Naive thymus-derived CD8-positive, alpha-beta T cell (primary cell): ENCODE measurements around the gene AMOTL1. TPM values are rescaled to one million over a fixed set of nuclear protein-coding genes. Genes with fewer than 3 reads are reported as not detected.
"Not testable (repeated sequence)": the region's sequence is repeated elsewhere in the genome, so short reads cannot be mapped to it uniquely, and the experiment has no call there.

Experiments
- ATAC-seq, 2 donors: fragments of 150-1000 bp; cut with Tn5 transposase in 1 of 2; sonication (Bioruptor Pico), chemical (Tn5 transposase) in 1 of 2; 1 replicate in 1 of 2; 2 replicates in 1 of 2; pipeline ENCODE4 v1.10.0; 2021; ENCODE audit warnings: mild to moderate bottlenecking in 2 of 2, moderate library complexity in 2 of 2
- POLR2A ChIA-PET: fragments of 350-600 bp; sonication (Branson Sonifier 250); formaldehyde crosslinking; loops from one replicate; lab custom pipeline; 2021; ENCODE audit warnings: antibody characterized with exemption; lab: Charles Lee
- DNase-seq, 10 donors: peaks; one replicate each; pipeline versions ENCODE4 v3.0.0 to v3.0.0-alpha.2; 2020 to 2022
- H3K27ac Mint-ChIP-seq, 10 donors: one replicate each; pipeline ENCODE4 v1.8.0; 2020 to 2022; ENCODE audit warnings: mild to moderate bottlenecking in 10 of 10, mixed read lengths in 10 of 10, moderate library complexity in 4 of 10, inconsistent platforms in 1 of 10
- H3K27me3 Mint-ChIP-seq, 5 donors: one replicate each; pipeline ENCODE4 v1.8.0; 2021 to 2022; ENCODE audit warnings: mixed read lengths in 5 of 5
- H3K36me3 Mint-ChIP-seq, 3 donors: one replicate each; pipeline ENCODE4 v1.8.0; 2020 to 2022; ENCODE audit warnings: mixed read lengths in 3 of 3, mild to moderate bottlenecking in 2 of 3, inconsistent platforms in 1 of 3
- H3K4me1 Mint-ChIP-seq, 4 donors: one replicate each; pipeline ENCODE4 v1.8.0; 2021 to 2022; ENCODE audit warnings: mixed read lengths in 4 of 4
- H3K4me3 Mint-ChIP-seq, 10 donors: one replicate each; pipeline ENCODE4 v1.8.0; 2020 to 2022; ENCODE audit warnings: mild to moderate bottlenecking in 10 of 10, mixed read lengths in 10 of 10, moderate library complexity in 6 of 10, inconsistent platforms in 1 of 10
- H3K9me3 Mint-ChIP-seq, 9 donors: one replicate each; pipeline ENCODE4 v1.8.0; 2020 to 2022; ENCODE audit warnings: mixed read lengths in 9 of 9, mild to moderate bottlenecking in 3 of 9, inconsistent platforms in 1 of 9, moderate library complexity in 1 of 9
- polyA plus RNA-seq, 3 donors: library from polyadenylated mRNA; unstranded; fragments of 300-500 nt; fragmentation: Illumina TruSeq; gene quantifications; one replicate each; pipeline ENCODE4 v1.2.3, GENCODE V29; 2021
- total RNA-seq, 8 experiments: library from RNA in 2 of 8; stranded (reverse) in 2 of 8; gene quantifications; one replicate each; pipeline ENCODE4 v1.2.3 and lab custom pipeline; 2021 to 2026

Gene AMOTL1
- total and polyA plus RNA-seq, 5 experiments from 2014 or later = 0.03 to 0.10 (median 0.08) TPM; not detected in 1

DNA sequence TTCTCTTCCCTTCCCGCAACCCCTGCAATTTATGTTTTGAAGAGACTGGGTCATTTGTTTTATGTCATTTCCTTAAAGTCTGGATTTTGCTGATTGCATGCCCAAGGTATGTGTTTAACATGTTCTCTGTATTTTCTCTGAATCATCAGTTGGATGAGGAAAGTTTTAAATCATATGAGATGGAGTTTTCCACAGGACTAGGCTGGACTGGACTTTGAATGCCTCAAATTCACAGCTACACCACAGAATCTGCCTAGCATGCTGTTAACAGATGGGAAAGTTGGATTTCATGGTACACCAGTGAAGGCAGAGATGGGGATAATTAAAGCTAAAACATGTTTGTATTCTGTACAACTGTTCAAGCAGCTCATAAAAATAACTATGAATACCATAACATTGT is 142.6 kb downstream of the AMOTL1 start:
- POLR2A ChIA-PET = no interaction called here
- peaks cover 0 to 2% (median 0%) of the 10 kb centered on the region in 4 donors for H3K4me1 Mint-ChIP-seq
- no peak overlapping the region for H3K4me3 Mint-ChIP-seq
- H3K27ac Mint-ChIP-seq = no peak overlapping the region
- peaks cover 0 to 2% (median 0%) of the 10 kb centered on the region in 5 donors for H3K27me3 Mint-ChIP-seq
- DNase-seq (no peak), ATAC-seq (no peak)
- H3K36me3 Mint-ChIP-seq = peaks cover 0 to 5% (median 2%) of the 10 kb centered on the region in 3 donors
- peaks cover 0 to 6% (median 2%) of the 10 kb centered on the region in 9 donors for H3K9me3 Mint-ChIP-seq

DNA sequence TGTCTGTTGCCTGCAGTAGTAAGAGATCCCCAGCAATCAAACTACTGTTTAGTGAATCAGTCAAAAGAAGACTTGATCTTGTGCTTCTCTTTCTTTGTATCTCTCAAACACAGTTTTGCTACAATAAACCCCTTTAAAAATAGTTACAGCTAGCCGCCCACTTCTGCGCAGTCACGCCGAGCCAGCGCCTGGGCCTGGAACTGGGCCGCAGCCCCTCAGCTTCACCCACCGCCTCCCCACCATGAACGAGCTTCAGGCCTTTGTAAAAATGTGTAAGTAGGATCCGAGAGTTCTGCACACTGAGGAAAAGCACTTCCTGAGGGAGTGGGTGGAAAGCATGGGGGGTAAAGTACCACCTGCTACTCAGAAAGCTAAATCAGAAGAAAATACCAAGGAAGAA is 144.7 kb downstream of the AMOTL1 start:
- POLR2A ChIA-PET = no interaction called here
- peaks cover 0 to 2% (median 0%) of the 10 kb centered on the region in 3 donors for H3K36me3 Mint-ChIP-seq
- peaks cover 0 to 2% (median 0%) of the 10 kb centered on the region in 5 donors for H3K27me3 Mint-ChIP-seq
- H3K27ac Mint-ChIP-seq = no peak overlapping the region
- ATAC-seq (no peak), DNase-seq (no peak)
- H3K4me1 Mint-ChIP-seq = peaks cover 0 to 2% (median 0%) of the 10 kb centered on the region in 4 donors
- no peaks in the 10 kb centered on the region for H3K9me3 Mint-ChIP-seq
- no peak overlapping the region for H3K4me3 Mint-ChIP-seq

DNA sequence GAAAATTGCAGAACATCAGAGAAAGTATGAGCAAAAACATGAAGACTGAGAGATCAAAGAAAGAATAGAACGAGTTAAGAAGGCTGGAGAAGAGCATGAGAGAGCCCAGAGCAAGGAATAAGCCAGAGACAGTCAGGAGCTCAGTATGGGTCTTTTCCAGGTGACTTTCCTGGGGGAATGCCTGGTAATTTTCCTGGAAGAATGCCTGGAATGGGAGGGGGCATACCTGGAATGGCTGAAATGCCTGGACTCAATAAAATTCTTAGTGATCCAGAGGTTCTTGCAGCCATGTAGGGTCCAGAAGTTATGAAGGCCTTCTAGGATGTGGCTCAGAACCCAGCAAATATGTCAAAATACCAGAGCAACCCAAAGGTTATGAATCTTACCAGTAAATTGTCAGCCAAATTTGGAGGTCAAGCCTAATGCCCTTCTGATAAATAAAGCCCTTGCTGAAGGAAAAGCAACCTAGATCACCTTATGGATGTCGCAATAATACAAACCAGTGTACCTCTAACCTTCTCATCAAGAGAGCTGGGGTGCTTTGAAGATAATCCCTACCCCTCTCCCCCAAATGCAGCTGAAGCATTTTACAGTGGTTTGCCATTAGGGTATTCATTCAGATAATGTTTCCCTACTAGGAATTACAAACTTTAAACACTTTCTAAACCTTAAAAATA is 145.7 kb downstream of the AMOTL1 start:
- DNase-seq, POLR2A ChIA-PET, H3K27me3 Mint-ChIP-seq, ATAC-seq, H3K4me3 Mint-ChIP-seq, H3K27ac Mint-ChIP-seq, H3K4me1 Mint-ChIP-seq, H3K36me3 Mint-ChIP-seq, H3K9me3 Mint-ChIP-seq: not testable (repeated sequence)

DNA sequence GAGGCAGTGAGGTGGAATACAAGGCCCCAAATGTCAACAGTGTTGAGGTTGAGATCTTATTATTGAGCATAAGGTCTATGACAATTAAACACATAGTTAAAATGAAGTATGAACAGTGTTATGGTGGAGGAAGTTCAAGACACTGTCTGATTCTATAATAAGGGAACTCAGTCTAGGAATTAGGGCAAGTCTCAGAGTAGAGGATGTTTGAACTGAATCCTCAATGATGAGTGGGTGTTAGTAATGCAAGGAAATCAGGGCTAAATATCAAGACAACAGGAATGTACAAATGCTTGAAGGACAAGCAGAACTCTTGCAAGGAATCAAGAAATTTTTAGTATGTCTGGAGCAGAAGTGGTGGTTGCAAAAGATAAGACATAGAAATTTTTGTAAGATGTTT is 152.2 kb downstream of the AMOTL1 start:
- Mint-ChIP-seq H3K4me1 (peaks cover 21 to 33% (median 27%) of the 10 kb centered on the region in 4 donors), H3K9me3 (peaks cover 0 to 6% (median 0%) of the 10 kb centered on the region in 9 donors), H3K36me3 (peaks cover 0 to 2% (median 0%) of the 10 kb centered on the region in 3 donors), H3K27me3 (no peaks in the 10 kb centered on the region), H3K27ac (peak overlapping the region in 2 of 10 donors; percentile 28 to 60), H3K4me3 (peak overlapping the region in 1 of 10 donors; percentile 6)
- ATAC-seq (no peak), DNase-seq (no peak)
- POLR2A ChIA-PET = no interaction called here

DNA sequence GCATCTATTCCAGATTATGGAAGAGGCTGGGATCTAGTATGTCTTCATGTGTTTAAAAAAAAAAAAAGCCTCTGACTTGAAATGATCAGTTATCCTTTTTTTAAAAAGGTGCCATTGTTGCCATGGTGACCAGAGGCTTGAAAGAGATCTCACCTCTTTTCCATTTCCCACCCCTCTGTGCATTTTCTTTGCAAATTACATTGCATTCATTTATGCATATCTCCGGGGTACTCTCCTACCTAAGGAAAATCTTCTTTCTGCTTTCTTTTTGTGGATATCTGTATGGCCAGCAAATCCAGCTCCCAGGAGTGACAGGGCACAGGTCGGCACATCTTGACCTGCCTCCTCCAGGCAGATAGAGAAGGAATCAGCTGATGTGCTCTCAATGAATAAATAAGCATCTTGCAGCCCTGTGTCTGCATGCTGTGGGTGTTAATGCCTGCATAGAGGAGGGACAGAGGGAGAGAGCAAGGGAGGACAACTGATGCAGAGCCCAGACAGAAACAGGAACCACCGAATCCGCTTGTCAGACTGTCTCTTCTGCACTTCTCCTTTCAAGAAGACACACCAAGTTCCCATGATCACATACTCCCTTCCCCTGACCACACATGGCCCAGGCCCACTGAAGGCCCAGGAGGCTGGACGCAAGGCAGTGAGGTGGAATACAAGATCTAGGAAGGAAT is 154.3 kb downstream of the AMOTL1 start:
- H3K27ac Mint-ChIP-seq = no peak overlapping the region
- peaks cover 35 to 49% (median 46%) of the 10 kb centered on the region in 4 donors for H3K4me1 Mint-ChIP-seq
- POLR2A ChIA-PET = interaction anchor here (3.9 kb wide), 1 partner anchor 51 kb away, joined by 25 read pairs; the partner anchor contains the start of genes CWC15 and KDM4D

DNA sequence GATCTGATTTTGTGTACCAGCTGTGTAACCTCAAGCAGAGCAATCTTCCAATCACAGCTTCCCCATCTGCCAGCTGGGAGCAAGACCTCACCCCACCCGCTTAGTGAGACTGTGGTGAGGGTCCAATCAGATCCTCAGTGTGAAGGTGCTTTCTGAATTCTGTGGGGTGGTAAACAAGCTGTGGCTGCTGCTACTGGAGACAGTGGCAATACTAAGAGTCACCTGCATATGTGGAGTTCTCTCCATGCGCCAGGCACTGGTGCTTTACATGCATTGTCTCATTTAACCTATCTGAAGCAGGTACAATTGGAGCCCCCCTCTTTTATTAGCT is 154.8 kb downstream of the AMOTL1 start:
- H3K36me3 Mint-ChIP-seq = peaks cover 0 to 2% (median 0%) of the 10 kb centered on the region in 3 donors
- H3K4me1 Mint-ChIP-seq = peaks cover 35 to 50% (median 46%) of the 10 kb centered on the region in 4 donors
- H3K9me3 Mint-ChIP-seq = peaks cover 0 to 9% (median 0%) of the 10 kb centered on the region in 9 donors
- no peak overlapping the region for H3K4me3 Mint-ChIP-seq
- POLR2A ChIA-PET = interaction anchor here (3.9 kb wide), 1 partner anchor 50 kb away, joined by 25 read pairs; the partner anchor contains the start of genes CWC15 and KDM4D
- ATAC-seq = no peak
- no peak for DNase-seq
- peak overlapping the region in 2 of 10 donors; percentile 44 to 97 for H3K27ac Mint-ChIP-seq
- H3K27me3 Mint-ChIP-seq = no peaks in the 10 kb centered on the region

More for the DNA sequence above, 154.3 kb downstream of the AMOTL1 start:
- ATAC-seq = no peak
- peaks cover 0 to 9% (median 0%) of the 10 kb centered on the region in 9 donors for H3K9me3 Mint-ChIP-seq
- no peak for DNase-seq
- H3K4me3 Mint-ChIP-seq = no peak overlapping the region
- no peaks in the 10 kb centered on the region for H3K27me3 Mint-ChIP-seq
- H3K36me3 Mint-ChIP-seq = peaks cover 0 to 2% (median 0%) of the 10 kb centered on the region in 3 donors

DNA sequence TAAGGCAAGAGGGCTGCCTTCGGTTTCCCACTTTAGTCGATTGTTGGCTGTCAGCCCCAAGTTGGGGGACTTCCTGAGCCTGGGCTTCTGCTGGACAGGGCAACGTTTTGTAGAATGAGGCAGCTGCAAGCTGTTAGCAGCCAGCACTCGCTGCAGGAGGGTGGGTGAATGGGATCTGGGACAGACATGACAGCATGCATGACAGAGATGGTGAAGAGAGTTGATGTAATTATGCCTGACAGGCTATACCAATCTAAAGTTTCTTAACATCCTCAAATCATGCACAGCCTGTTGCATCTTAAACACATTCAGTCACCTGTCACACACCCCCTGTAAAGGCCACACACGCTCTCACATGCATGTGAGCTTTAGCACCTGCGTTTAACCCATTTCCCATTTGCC is 156.0 kb downstream of the AMOTL1 start:
- Mint-ChIP-seq H3K4me1 (peaks cover 43 to 60% (median 57%) of the 10 kb centered on the region in 4 donors), H3K36me3 (peaks cover 0 to 2% (median 0%) of the 10 kb centered on the region in 3 donors), H3K4me3 (peak overlapping the region in 9 of 10 donors; percentile 16 to 76 (median 71)), H3K27ac (peak overlapping the region; percentile 86 to 97 (median 92)), H3K9me3 (peaks cover 0 to 9% (median 0%) of the 10 kb centered on the region in 9 donors), H3K27me3 (no peaks in the 10 kb centered on the region)
- DNase-seq = no peak
- POLR2A ChIA-PET = interaction anchor here (0.8 to 3.9 kb wide), 8 partner anchors 10 to 865 kb away, joined by 3 to 25 read pairs (median 4); partner anchors contain the start of genes CWC15, ENDOD1, FAM76B and KDM4D
- ATAC-seq = peak; percentile 42 to 49

DNA sequence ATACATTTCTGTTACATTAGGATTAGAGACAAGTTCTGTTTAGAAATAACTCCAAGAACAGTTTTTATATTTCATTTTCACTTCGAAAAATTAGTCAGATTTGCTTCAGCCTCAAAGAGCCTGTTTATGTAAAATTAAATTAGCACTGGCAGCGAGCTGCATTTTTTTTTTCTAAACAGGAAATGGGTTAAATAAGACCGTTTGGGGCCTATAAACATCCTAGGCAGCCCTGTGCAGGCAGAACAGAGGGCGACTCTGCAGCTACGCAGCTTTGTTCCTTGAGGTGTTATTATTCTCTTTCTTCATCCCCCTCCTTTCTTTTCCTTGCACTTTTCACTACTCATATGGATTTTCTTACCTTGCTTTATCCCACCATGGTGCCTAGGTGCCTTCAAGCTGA is 156.5 kb downstream of the AMOTL1 start:
- Mint-ChIP-seq H3K27me3 (no peaks in the 10 kb centered on the region), H3K4me3 (peak overlapping the region; percentile 43 to 76 (median 72)), H3K27ac (peak overlapping the region; percentile 86 to 97 (median 92)), H3K9me3 (peaks cover 0 to 9% (median 0%) of the 10 kb centered on the region in 9 donors), H3K4me1 (peaks cover 43 to 61% (median 57%) of the 10 kb centered on the region in 4 donors), H3K36me3 (peaks cover 0 to 2% (median 0%) of the 10 kb centered on the region in 3 donors)
- peak in 4 of 10 donors; percentile 22 to 55 (median 40) for DNase-seq
- ATAC-seq = peak; percentile 82 to 88
- POLR2A ChIA-PET = interaction anchor here (0.8 to 3.9 kb wide), 10 partner anchors 9 to 865 kb away, joined by 3 to 25 read pairs (median 4); partner anchors contain the start of genes CWC15, ENDOD1, FAM76B and KDM4D

DNA sequence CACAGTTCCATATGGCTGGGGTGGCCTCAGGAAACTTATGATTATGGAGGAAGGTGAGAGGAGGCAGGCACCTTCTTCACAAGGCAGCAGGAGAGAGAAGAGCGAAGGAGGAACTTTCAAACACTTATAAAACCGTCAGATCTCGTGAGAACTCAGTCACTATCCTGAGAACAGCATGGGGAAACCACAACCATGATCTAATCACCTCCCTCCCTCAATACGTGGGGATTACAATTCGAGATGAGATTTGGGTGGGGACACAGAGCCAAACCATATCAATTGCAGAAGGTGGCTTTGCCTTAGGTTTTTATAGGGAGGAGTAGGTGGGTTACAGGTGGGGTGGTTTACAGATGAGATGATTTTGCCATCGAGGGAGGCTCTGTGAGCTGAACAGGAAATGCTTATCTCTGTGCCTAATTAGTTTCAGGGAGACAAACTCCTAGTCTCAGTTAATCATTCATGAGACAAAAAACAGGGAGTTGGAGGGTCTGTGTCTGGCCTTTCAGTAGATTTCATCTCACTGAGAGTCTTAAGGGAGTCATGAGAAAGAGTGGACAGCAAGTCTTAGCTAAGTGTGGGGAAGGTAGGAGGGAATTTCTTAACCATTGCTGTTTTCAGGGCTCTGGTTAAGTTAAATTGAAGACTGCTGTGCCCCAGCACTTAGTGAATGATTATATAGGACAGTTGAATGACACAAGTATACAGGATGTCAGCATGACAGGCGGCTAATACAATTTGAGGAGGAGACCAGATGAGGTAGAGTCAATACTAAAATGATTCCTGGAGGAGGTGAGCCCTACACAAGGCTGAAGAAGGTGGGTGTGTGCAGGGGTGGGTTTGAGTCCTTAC is 157.5 kb downstream of the AMOTL1 start:
- peak overlapping the region in 9 of 10 donors; percentile 58 to 76 (median 71) for H3K4me3 Mint-ChIP-seq
- peaks cover 0 to 4% (median 0%) of the 10 kb centered on the region in 5 donors for H3K27me3 Mint-ChIP-seq
- H3K9me3 Mint-ChIP-seq = peaks cover 0 to 9% (median 0%) of the 10 kb centered on the region in 9 donors
- ATAC-seq (peak in 1 of 2 donors; percentile 11), DNase-seq (peak in 1 of 10 donors; percentile 23)
- peaks cover 0 to 2% (median 0%) of the 10 kb centered on the region in 3 donors for H3K36me3 Mint-ChIP-seq
- H3K4me1 Mint-ChIP-seq = peaks cover 41 to 56% (median 51%) of the 10 kb centered on the region in 4 donors
- peak overlapping the region; percentile 86 to 97 (median 92) for H3K27ac Mint-ChIP-seq
- POLR2A ChIA-PET = interaction anchor here (0.9 to 3.9 kb wide), 4 partner anchors 11 to 142 kb away, joined by 3 to 25 read pairs (median 12); partner anchors contain the start of genes CWC15, KDM4D and SRSF8

DNA sequence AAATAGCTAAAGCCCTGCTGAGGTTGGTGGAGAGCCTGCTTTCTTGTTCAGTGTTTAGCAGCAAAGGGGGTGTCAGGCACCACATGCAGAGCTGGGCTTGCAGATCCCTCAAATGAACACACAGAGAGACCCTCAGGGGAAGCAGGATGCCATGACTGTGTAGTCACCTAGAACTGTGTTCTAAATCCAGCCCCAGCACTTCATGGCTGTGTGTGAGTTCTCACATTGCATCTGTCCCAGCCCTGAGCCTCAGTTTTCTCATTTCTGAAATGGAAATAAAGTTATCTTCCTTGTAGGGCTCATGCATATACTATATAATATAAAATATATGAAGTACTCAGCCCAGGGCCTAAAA is 158.1 kb downstream of the AMOTL1 start:
- DNase-seq (no peak), ATAC-seq (no peak)
- POLR2A ChIA-PET = interaction anchor here (1.7 to 3.9 kb wide), 3 partner anchors 10 to 142 kb away, joined by 5 to 25 read pairs (median 18); partner anchors contain the start of genes CWC15, KDM4D and SRSF8
- H3K9me3 Mint-ChIP-seq = peaks cover 0 to 9% (median 0%) of the 10 kb centered on the region in 9 donors
- peak overlapping the region in 6 of 10 donors; percentile 58 to 75 (median 66) for H3K4me3 Mint-ChIP-seq
- H3K36me3 Mint-ChIP-seq = peaks cover 0 to 2% (median 0%) of the 10 kb centered on the region in 3 donors
- peaks cover 0 to 4% (median 0%) of the 10 kb centered on the region in 5 donors for H3K27me3 Mint-ChIP-seq
- H3K27ac Mint-ChIP-seq = peak overlapping the region in 7 of 10 donors; percentile 86 to 97 (median 92)
- H3K4me1 Mint-ChIP-seq = peaks cover 39 to 56% (median 51%) of the 10 kb centered on the region in 4 donors
